SU-DHL-6 (cell line): ENCODE measurements around the gene ABCB1.

ENCODE experiments used
- H2AFZ ChIP-seq: fragments of 200-600 bp; sonication (generic); 2 replicates; pipeline ENCODE4 v1.6.1; 2014; ENCODE audit warnings: low read depth, mild to moderate bottlenecking, moderate library complexity, mixed read lengths, antibody characterized with exemption, low read length; ENCODE audit not compliant: severe bottlenecking
- H3F3A ChIP-seq: fragments of 200-600 bp; shearing (Covaris generic); 2 replicates; pipeline ENCODE4 v1.6.0; 2016; ENCODE audit warnings: antibody characterized with exemption, mild to moderate bottlenecking; ENCODE audit not compliant: insufficient read depth
- H3K27ac ChIP-seq: fragments of 200-600 bp; sonication (generic); 2 replicates; pipeline ENCODE4 v1.5.1; 2016; ENCODE audit warnings: low read depth, mild to moderate bottlenecking, low read length, moderate library complexity, mixed read lengths
- H3K27me3 ChIP-seq: fragments of 200-600 bp; sonication (generic), shearing (Covaris generic); 2 replicates; pipeline ENCODE4 v1.6.0; 2014; ENCODE audit warnings: mild to moderate bottlenecking, low read length
- H3K36me3 ChIP-seq: fragments of 200-600 bp; sonication (generic); 2 replicates; pipeline ENCODE4 v1.6.1; 2014; ENCODE audit warnings: mild to moderate bottlenecking, low read length, mixed read lengths
- H3K4me2 ChIP-seq: fragments of 300-600, 200-600 bp; shearing (Covaris generic), sonication (generic); 2 replicates; pipeline ENCODE4 v1.6.0; 2014; ENCODE audit warnings: low read length, low read depth, mild to moderate bottlenecking; ENCODE audit not compliant: poor library complexity, severe bottlenecking
- H3K4me3 ChIP-seq: fragments of 200-600 bp; sonication (generic); 2 replicates; pipeline ENCODE4 v1.5.1; 2014; ENCODE audit warnings: antibody characterized with exemption, low read length, mild to moderate bottlenecking, mixed read lengths; ENCODE audit not compliant: insufficient read depth, poor library complexity, severe bottlenecking
- H3K79me2 ChIP-seq: fragments of 200-600 bp; sonication (generic); 2 replicates; pipeline ENCODE4 v1.6.1; 2014; ENCODE audit warnings: mild to moderate bottlenecking, low read length, moderate library complexity; ENCODE audit not compliant: insufficient read depth
- H3K9ac ChIP-seq: fragments of 200-600 bp; sonication (generic); 2 replicates; pipeline ENCODE4 v1.7.0; 2014; ENCODE audit warnings: mild to moderate bottlenecking, low read length
- H3K9me2 ChIP-seq: fragments of 200-600 bp; sonication (generic); replicated peaks from 2 replicates; pipeline ENCODE4 v1.6.1; 2014; ENCODE audit warnings: low read length; ENCODE audit not compliant: insufficient read depth
- H3K9me3 ChIP-seq: fragments of 200-600 bp; sonication (generic); 2 replicates; pipeline ENCODE4 v1.6.1; 2014; ENCODE audit warnings: low read length, mixed read lengths; ENCODE audit not compliant: insufficient read depth
- H4K20me1 ChIP-seq: fragments of 200-600 bp; sonication (generic); 2 replicates; pipeline ENCODE4 v1.6.1; 2014; ENCODE audit warnings: low read depth, mild to moderate bottlenecking, antibody characterized with exemption, low read length, moderate library complexity, mixed read lengths
- EZH2phosphoT487 ChIP-seq: fragments of 200-600 bp; sonication (generic), shearing (Covaris generic); conservative IDR thresholded peaks from 2 replicates; pipeline ENCODE4 v1.6.1; 2018; ENCODE audit warnings: mild to moderate bottlenecking, antibody characterized with exemption, low read length, moderate library complexity, mixed read lengths
- TF ChIP-seq, protein P1 (sequence below): fragments of 200-600 bp; sonication (generic); IDR thresholded peaks from one replicate; pipeline ENCODE4 v1.5.1; 2017; ENCODE audit warnings: antibody characterized with exemption, mild to moderate bottlenecking, low read length, moderate library complexity; ENCODE audit not compliant: insufficient read depth, poor library complexity, severe bottlenecking

Gene ABCB1

DNA sequence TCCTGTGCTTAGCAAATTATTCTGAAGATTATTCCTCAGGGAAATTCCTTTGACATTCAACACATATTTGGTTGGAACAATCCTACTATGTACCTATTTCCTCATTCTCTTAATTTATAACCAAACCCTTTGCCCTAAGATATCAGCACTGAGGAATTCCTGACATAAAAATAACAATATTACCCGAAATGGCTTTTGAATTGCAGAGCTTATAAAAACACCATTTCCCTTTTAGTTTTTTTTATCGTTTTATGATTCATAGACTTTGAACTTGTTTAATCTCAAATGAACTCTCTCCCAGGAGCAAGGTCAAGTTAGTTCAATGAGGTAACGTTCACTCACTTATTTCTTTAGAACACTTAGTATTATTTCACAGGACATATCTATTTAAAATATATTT, 7.7 kb upstream of the ABCB1 start:
- no peaks in the 10 kb centered on the region for H3K9me2 ChIP-seq
- TF ChIP-seq, protein P1, sequence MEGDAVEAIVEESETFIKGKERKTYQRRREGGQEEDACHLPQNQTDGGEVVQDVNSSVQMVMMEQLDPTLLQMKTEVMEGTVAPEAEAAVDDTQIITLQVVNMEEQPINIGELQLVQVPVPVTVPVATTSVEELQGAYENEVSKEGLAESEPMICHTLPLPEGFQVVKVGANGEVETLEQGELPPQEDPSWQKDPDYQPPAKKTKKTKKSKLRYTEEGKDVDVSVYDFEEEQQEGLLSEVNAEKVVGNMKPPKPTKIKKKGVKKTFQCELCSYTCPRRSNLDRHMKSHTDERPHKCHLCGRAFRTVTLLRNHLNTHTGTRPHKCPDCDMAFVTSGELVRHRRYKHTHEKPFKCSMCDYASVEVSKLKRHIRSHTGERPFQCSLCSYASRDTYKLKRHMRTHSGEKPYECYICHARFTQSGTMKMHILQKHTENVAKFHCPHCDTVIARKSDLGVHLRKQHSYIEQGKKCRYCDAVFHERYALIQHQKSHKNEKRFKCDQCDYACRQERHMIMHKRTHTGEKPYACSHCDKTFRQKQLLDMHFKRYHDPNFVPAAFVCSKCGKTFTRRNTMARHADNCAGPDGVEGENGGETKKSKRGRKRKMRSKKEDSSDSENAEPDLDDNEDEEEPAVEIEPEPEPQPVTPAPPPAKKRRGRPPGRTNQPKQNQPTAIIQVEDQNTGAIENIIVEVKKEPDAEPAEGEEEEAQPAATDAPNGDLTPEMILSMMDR: no peak
- no peak for TF ChIP-seq EZH2phosphoT487
- H3F3A ChIP-seq: no peaks in the 10 kb centered on the region
- no peaks in the 10 kb centered on the region for H3K36me3 ChIP-seq
- H3K27me3 ChIP-seq: no peaks in the 10 kb centered on the region
- H3K27ac ChIP-seq: no peak overlapping the region
- no peaks in the 10 kb centered on the region for H3K79me2 ChIP-seq
- no peak overlapping the region for H2AFZ ChIP-seq
- no peak overlapping the region for H3K9ac ChIP-seq
- H3K9me3 ChIP-seq: no peaks in the 10 kb centered on the region
- H3K4me3 ChIP-seq: no peak overlapping the region
- H4K20me1 ChIP-seq: no peaks in the 10 kb centered on the region
- H3K4me2 ChIP-seq: no peak overlapping the region

DNA sequence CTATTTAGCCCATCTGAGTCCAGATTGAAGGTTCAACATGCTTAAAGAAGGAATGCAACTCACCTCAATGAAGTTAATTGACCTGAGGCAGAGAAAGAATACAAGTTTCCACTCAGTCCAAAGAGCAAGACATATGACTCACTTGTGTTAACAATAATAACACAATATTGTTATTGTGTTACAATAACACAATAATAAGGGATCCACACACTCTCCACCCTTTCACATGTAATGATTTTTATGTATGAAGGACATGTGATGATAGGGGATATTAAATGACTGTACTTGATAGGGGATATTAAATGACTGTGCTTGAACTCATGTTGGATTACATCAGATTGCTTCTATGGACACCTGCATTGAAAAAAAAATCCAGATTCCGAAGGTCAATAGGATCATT, 3.6 kb upstream of the ABCB1 start:
- Histone ChIP-seq H3K9ac (no peak overlapping the region), H3K36me3 (no peaks in the 10 kb centered on the region), H3K27ac (no peak overlapping the region), H3K27me3 (no peaks in the 10 kb centered on the region), H3K4me3 (no peak overlapping the region), H3K79me2 (no peaks in the 10 kb centered on the region), H4K20me1 (no peaks in the 10 kb centered on the region), H3K9me2 (no peaks in the 10 kb centered on the region), H3K4me2 (no peak overlapping the region), H3F3A (no peaks in the 10 kb centered on the region), H3K9me3 (no peaks in the 10 kb centered on the region), H2AFZ (no peak overlapping the region)
- TF ChIP-seq EZH2phosphoT487: no peak
- TF ChIP-seq, protein P1: no peak

DNA sequence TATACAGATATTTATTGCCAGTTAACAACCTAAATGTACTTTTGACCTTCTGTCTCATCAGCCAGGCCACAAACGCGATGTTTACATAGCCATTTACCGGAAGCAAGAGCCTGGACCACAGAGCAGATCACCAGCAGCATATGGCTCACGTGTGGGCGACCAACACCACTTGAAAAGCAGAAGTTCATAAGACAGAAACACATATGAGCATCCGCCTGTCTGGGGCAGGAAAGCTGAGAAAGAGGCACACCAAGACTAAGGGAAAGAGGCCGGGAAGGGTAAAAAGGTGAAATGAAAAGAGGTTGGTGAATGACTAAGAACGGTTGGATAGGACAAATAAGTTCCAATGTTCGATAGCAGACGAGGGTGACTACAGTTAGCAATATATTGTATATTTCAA, 1.3 kb downstream of the ABCB1 start:
- no peaks in the 10 kb centered on the region for H3K9me3 ChIP-seq
- peak overlapping the region; percentile 30 for H3K4me2 ChIP-seq
- H3K4me3 ChIP-seq: no peak overlapping the region
- no peaks in the 10 kb centered on the region for H3K9me2 ChIP-seq
- H3K9ac ChIP-seq: no peak overlapping the region
- no peaks in the 10 kb centered on the region for H3F3A ChIP-seq
- H3K79me2 ChIP-seq: no peaks in the 10 kb centered on the region
- H3K27ac ChIP-seq: no peak overlapping the region
- H3K36me3 ChIP-seq: no peaks in the 10 kb centered on the region
- H3K27me3 ChIP-seq: no peaks in the 10 kb centered on the region
- no peaks in the 10 kb centered on the region for H4K20me1 ChIP-seq
- H2AFZ ChIP-seq: no peak overlapping the region
- TF ChIP-seq, protein P1: no peak
